ENCODE results near the gene KLK1. TPM values are rescaled to one million over a fixed set of nuclear protein-coding genes. Genes with fewer than 3 reads are reported as not detected.
A peak's percentile ranks its signal among the peaks of the same experiment; 100 is the strongest.

Gene KLK1
- total RNA-seq, 6 experiments from 2014 or later, result not detected

GRCh38 chr19:50832666-50833065, 9.1 kb upstream of the KLK1 start:
- Histone ChIP-seq H3K4me3 (no peak overlapping the region), H3K27ac (no peak overlapping the region), H3K4me1 (peaks cover 0 to 3% (median 0%) of the 10 kb centered on the region in 4 donors), H3K36me3 (no peaks in the 10 kb centered on the region), H3K27me3 (no peaks in the 10 kb centered on the region), H3K9me3 (no peaks in the 10 kb centered on the region)
- no peak for TF ChIP-seq CTCF (IDR thresholded peaks at IDR 0.05)
- TF ChIP-seq POLR2A (IDR thresholded peaks at IDR 0.05), result no peak
- intact Hi-C loops (cut with DNase I), result no loop called here
- no peak for DNase-seq
- WGBS (ENCODE audit: insufficient coverage, low coverage, low lambda C conversion rate, missing lambda C conversion rate), result 85% methylated on average over 4 of the region's 8 CpGs
- no peak for ATAC-seq

DNA sequence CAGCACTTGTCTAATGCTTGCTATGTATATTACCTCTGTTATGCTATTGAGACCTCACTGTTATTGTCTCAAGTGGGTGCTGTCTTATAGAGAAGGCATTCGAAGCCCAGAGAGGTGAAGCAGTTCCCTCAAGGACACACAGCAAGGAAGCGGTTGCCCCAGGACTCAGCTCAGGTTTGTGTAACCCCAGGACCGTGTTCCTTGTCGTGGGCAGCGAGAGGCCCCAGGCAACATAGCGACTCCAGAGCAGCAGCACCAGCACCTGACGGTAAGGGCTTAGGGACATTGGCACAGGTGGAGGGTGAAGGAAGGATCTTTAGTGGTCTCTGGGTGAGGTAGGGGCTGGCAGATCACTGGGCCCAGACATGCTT, 7.4 kb upstream of the KLK1 start:
- Histone ChIP-seq H3K4me1 (peaks cover 0 to under 1% (median 0%) of the 10 kb centered on the region in 4 donors), H3K4me3 (no peak overlapping the region), H3K36me3 (no peaks in the 10 kb centered on the region), H3K27ac (no peak overlapping the region), H3K9me3 (no peaks in the 10 kb centered on the region), H3K27me3 (no peaks in the 10 kb centered on the region)
- intact Hi-C loops (cut with DNase I), result no loop called here
- no CpG with 5 or more reads among the region's 7 CpGs for WGBS (ENCODE audit: insufficient coverage, low coverage, low lambda C conversion rate, missing lambda C conversion rate)
- DNase-seq (no peak), ATAC-seq (no peak)
- no peak for TF ChIP-seq CTCF (IDR thresholded peaks at IDR 0.05)
- TF ChIP-seq POLR2A (IDR thresholded peaks at IDR 0.05), result no peak

- no peaks in the 10 kb centered on the region for H3K9me3 ChIP-seq
- no peaks in the 10 kb centered on the region for H3K36me3 ChIP-seq
- TF ChIP-seq POLR2A (IDR thresholded peaks at IDR 0.05) (no peak), CTCF (IDR thresholded peaks at IDR 0.05) (no peak)
- WGBS (ENCODE audit: insufficient coverage, low coverage, low lambda C conversion rate, missing lambda C conversion rate), result 40% methylated on average over 1 of the region's 17 CpGs
- H3K4me3 ChIP-seq, result no peak overlapping the region
- no peaks in the 10 kb centered on the region for H3K4me1 ChIP-seq
- H3K27me3 ChIP-seq, result no peaks in the 10 kb centered on the region
- H3K27ac ChIP-seq, result no peak overlapping the region
- DNase-seq (no peak), ATAC-seq (peak in 1 of 4 donors; percentile 6)
- intact Hi-C loops (cut with DNase I), result no loop called here
These were observed 6.9 kb upstream of the KLK1 start for GRCh38 chr19:50830266-50831025.

DNA sequence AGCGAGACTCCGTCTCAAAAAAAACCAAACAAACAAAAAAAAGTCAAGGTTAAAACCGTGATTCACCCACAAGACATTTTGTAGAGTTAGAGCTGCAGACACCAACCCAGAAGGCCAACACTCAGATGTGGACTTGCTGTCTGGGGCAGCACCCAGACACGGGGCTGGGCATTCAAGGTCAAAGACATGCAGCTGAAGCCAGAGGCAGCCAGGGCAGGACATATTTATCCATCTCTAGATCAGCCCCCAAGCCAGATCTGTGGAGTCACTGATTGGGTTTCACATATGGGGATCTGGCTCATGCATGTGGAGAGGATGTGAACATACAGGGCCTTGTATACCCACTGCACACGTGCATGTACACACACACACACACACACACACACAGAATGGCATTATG, 6.2 kb upstream of the KLK1 start:
- Histone ChIP-seq H3K36me3 (no peaks in the 10 kb centered on the region), H3K4me1 (no peaks in the 10 kb centered on the region), H3K4me3 (no peak overlapping the region), H3K27ac (no peak overlapping the region), H3K27me3 (no peaks in the 10 kb centered on the region), H3K9me3 (no peaks in the 10 kb centered on the region)
- intact Hi-C loops (cut with DNase I), result no loop called here
- ATAC-seq, result no peak
- TF ChIP-seq CTCF (IDR thresholded peaks at IDR 0.05), result no peak
- TF ChIP-seq POLR2A (IDR thresholded peaks at IDR 0.05), result no peak
- no peak for DNase-seq
- WGBS (ENCODE audit: insufficient coverage, low coverage, low lambda C conversion rate, missing lambda C conversion rate), result 59% methylated on average over 5 of the region's 5 CpGs

Measured in right lobe of liver (tissue), 6 donors.